HG03097 (cell line): ENCODE measurements around the gene TMED8.
"Not testable (repeated sequence)": the region's sequence is repeated elsewhere in the genome, so short reads cannot be mapped to it uniquely, and the experiment has no call there.

Experiments
- ATAC-seq: cut with Tn5 transposase; IDR thresholded peaks from one replicate; pipeline ENCODE4 v1.9.1; 2021; ENCODE audit not compliant: unreplicated experiment, low FRiP score

The TMED8 gene

GRCh38 chr14:77369285-77369684 is 7.6 kb downstream of the TMED8 start:
- no peak for ATAC-seq

- ATAC-seq, result no peak
These were observed 12.7 kb downstream of the TMED8 start for GRCh38 chr14:77364146-77364545.

- no peak for ATAC-seq
These were observed 17.3 kb downstream of the TMED8 start for GRCh38 chr14:77359626-77360025.

GRCh38 chr14:77356899-77357298 is 20.0 kb downstream of the TMED8 start:
- no peak for ATAC-seq

- ATAC-seq, result no peak
These were observed 21.1 kb downstream of the TMED8 start for GRCh38 chr14:77355811-77356210.

- ATAC-seq, result no peak
These were observed 23.3 kb downstream of the TMED8 start for GRCh38 chr14:77353469-77354141.

- ATAC-seq, result no peak
These were observed 29.1 kb downstream of the TMED8 start for GRCh38 chr14:77347751-77348150.

- ATAC-seq, result no peak
These were observed 30.4 kb downstream of the TMED8 start for GRCh38 chr14:77346495-77346894.

- ATAC-seq, result no peak
These were observed 32.4 kb downstream of the TMED8 start for GRCh38 chr14:77344377-77344996.

- ATAC-seq, result no peak
These were observed 33.2 kb downstream of the TMED8 start for GRCh38 chr14:77343662-77344061.

GRCh38 chr14:77342726-77343397 is 34.0 kb downstream of the TMED8 start:
- ATAC-seq, result no peak

GRCh38 chr14:77340389-77340788 is 36.5 kb downstream of the TMED8 start:
- ATAC-seq, result no peak

- no peak for ATAC-seq
These were observed 37.5 kb downstream of the TMED8 start for GRCh38 chr14:77339407-77339806.

GRCh38 chr14:77338302-77338701 is 38.6 kb downstream of the TMED8 start:
- no peak for ATAC-seq

GRCh38 chr14:77337880-77338279 is 39.0 kb downstream of the TMED8 start:
- no peak for ATAC-seq

- not testable (repeated sequence) for ATAC-seq
These were observed 39.6 kb downstream of the TMED8 start for GRCh38 chr14:77337255-77337654.

- ATAC-seq, result no peak
These were observed 41.3 kb downstream of the TMED8 start for GRCh38 chr14:77335576-77335975.

- ATAC-seq, result no peak
These were observed 47.0 kb downstream of the TMED8 start for GRCh38 chr14:77329872-77330271.

- ATAC-seq, result no peak
These were observed 49.8 kb downstream of the TMED8 start for GRCh38 chr14:77327111-77327510.

- ATAC-seq, result no peak
These were observed 51.2 kb downstream of the TMED8 start for GRCh38 chr14:77325746-77326094.

GRCh38 chr14:77324816-77325745 is 51.8 kb downstream of the TMED8 start:
- ATAC-seq, result no peak
